HuH-7 (cell line): ENCODE results near the gene LPP.
A peak's percentile ranks its signal among the peaks of the same experiment; 100 is the strongest.

Experiments used
- DNase-seq: peaks from one replicate; pipeline ENCODE4 v3.0.0; 2011; ENCODE audit warnings: low spot score

LPP gene

GRCh38 chr3:188752850-188753249 lies 598.9 kb downstream of the LPP start:
- DNase-seq = no peak

- no peak for DNase-seq
Measured at GRCh38 chr3:188754267-188754666, 600.3 kb downstream of the LPP start.

GRCh38 chr3:188756241-188756640 lies 602.3 kb downstream of the LPP start:
- no peak for DNase-seq

GRCh38 chr3:188759336-188760005 lies 605.5 kb downstream of the LPP start:
- DNase-seq = no peak

- no peak for DNase-seq
Measured at GRCh38 chr3:188760408-188760807, 606.5 kb downstream of the LPP start.

GRCh38 chr3:188761439-188761838 lies 607.5 kb downstream of the LPP start:
- DNase-seq = no peak

GRCh38 chr3:188761964-188762363 lies 608.0 kb downstream of the LPP start:
- no peak for DNase-seq

GRCh38 chr3:188764609-188765008 lies 610.7 kb downstream of the LPP start:
- DNase-seq = no peak

- DNase-seq = no peak
Measured at GRCh38 chr3:188769831-188770230, 615.9 kb downstream of the LPP start.

GRCh38 chr3:188772886-188773285 lies 618.9 kb downstream of the LPP start:
- no peak for DNase-seq

- no peak for DNase-seq
Measured at GRCh38 chr3:188775412-188775811, 621.5 kb downstream of the LPP start.

- no peak for DNase-seq
Measured at GRCh38 chr3:188776447-188776846, 622.5 kb downstream of the LPP start.

- no peak for DNase-seq
Measured at GRCh38 chr3:188778091-188778852, 624.3 kb downstream of the LPP start.

GRCh38 chr3:188779281-188779980 lies 625.5 kb downstream of the LPP start:
- no peak for DNase-seq

GRCh38 chr3:188780193-188781147 lies 626.5 kb downstream of the LPP start:
- DNase-seq = no peak

- DNase-seq = no peak
Measured at GRCh38 chr3:188782613-188783124, 628.7 kb downstream of the LPP start.

GRCh38 chr3:188786424-188786823 lies 632.5 kb downstream of the LPP start:
- DNase-seq = no peak

- DNase-seq = no peak
Measured at GRCh38 chr3:188788621-188789081, 634.7 kb downstream of the LPP start.

- DNase-seq = no peak
Measured at GRCh38 chr3:188789251-188789650, 635.3 kb downstream of the LPP start.

- DNase-seq = no peak
Measured at GRCh38 chr3:188791311-188791710, 637.4 kb downstream of the LPP start.

- DNase-seq = peak; percentile 28
Measured at GRCh38 chr3:188792793-188793192, 638.8 kb downstream of the LPP start.
